Measurements from ENCODE around the gene GAGE12H. TPM values are rescaled to one million over a fixed set of nuclear protein-coding genes. Genes with fewer than 3 reads are reported as not detected.

The GAGE12H gene
- total RNA-seq, 1 experiment from 2014 or later = not detected

Other genes with a start within 250 kb of the GAGE12H start
- not detected in 2 replicates for gene GAGE13, start 248.4 kb upstream of the GAGE12H start, total RNA-seq (2014; rRNA removed; shearing (Covaris generic))
- not detected in 2 replicates for gene GAGE12C, start 47.8 kb upstream of the GAGE12H start, total RNA-seq (2014; rRNA removed; shearing (Covaris generic))
- gene GAGE12D, start 38.2 kb upstream of the GAGE12H start, total RNA-seq (2014; rRNA removed; shearing (Covaris generic)) = not detected in 2 replicates
- gene GAGE12E, start 28.7 kb upstream of the GAGE12H start, total RNA-seq (2014; rRNA removed; shearing (Covaris generic)) = not detected in 2 replicates
- gene GAGE12F, start 19.1 kb upstream of the GAGE12H start, total RNA-seq (2014; rRNA removed; shearing (Covaris generic)) = not detected in 2 replicates
- gene GAGE12G, start 9.5 kb upstream of the GAGE12H start, total RNA-seq (2014; rRNA removed; shearing (Covaris generic)) = not detected in 2 replicates
- gene GAGE2A, start 9.5 kb downstream of the GAGE12H start, total RNA-seq (2014; rRNA removed; shearing (Covaris generic)) = not detected in 2 replicates
- not detected in 2 replicates for gene GAGE1, start 19.1 kb downstream of the GAGE12H start, total RNA-seq (2014; rRNA removed; shearing (Covaris generic))
- gene PAGE1, start 116.0 kb downstream of the GAGE12H start, total RNA-seq (2014; rRNA removed; shearing (Covaris generic)) = not detected in 2 replicates
- gene PAGE4, start 249.4 kb downstream of the GAGE12H start, total RNA-seq (2014; rRNA removed; shearing (Covaris generic)) = not detected in 2 replicates